Activated CD8-positive, alpha-beta memory T cell treated with anti-CD3 and anti-CD28 coated beads, Interleukin-2, amount 50 U/mL, for 48 hours (primary cell): ENCODE data around the gene KLK13.

ENCODE experiments used
- DNase-seq: peaks from one replicate; pipeline ENCODE4 v3.0.0-alpha.2; 2020

Gene KLK13

GRCh38 chr19:51064534-51065220, at the start of gene KLK13:
Gene KLK13 (minus strand): TSS chr19:51065092. CDS start chr19:51065067, 25 bp downstream.
- DNase-seq, result no peak

- DNase-seq, result no peak
Observed at GRCh38 chr19:51114087-51114729, 49.3 kb upstream of the KLK13 start.

GRCh38 chr19:51111606-51112005, 46.7 kb upstream of the KLK13 start:
- no peak for DNase-seq

DNA sequence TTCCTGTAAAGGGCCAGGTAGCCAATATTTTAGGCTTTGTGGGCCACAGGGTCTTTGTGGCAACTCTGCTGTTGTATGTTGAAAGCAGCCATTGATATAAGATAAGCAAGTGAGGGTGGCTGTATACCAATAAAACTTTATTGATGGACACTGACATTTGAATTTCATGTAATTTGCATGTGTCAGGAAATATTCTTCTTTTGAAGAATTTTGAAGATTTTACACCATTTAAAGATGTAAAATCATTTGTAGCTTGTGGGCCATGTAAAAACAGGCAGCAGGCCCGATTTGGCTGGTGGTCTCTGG, 45.7 kb upstream of the KLK13 start:
- DNase-seq, result no peak

DNA sequence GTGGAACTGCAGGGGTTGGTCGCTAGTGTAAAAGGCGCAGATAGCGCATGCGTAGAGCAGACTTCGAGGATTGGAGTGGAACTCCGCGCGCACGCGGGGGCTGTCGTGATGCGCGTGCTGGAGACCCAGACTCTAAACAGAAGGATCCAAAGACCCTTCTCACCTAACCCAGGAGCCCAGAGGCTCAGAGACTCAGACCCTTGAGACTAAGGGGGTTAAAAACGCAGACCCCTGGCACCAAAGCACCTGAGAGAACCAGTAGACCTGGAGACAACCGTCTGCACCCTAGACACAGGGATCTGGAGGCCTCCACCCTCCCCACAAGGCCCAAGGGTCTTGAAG, 43.9 kb upstream of the KLK13 start:
- no peak for DNase-seq

GRCh38 chr19:51108066-51108804, 43.3 kb upstream of the KLK13 start, which contains the start of gene CTU1:
Gene CTU1 (minus strand): TSS chr19:51108409. CDS start chr19:51104569, 3,840 bp downstream.
- DNase-seq, result peak; percentile 97

GRCh38 chr19:51107406-51108065, 42.6 kb upstream of the KLK13 start:
- peak; percentile 69 for DNase-seq

DNA sequence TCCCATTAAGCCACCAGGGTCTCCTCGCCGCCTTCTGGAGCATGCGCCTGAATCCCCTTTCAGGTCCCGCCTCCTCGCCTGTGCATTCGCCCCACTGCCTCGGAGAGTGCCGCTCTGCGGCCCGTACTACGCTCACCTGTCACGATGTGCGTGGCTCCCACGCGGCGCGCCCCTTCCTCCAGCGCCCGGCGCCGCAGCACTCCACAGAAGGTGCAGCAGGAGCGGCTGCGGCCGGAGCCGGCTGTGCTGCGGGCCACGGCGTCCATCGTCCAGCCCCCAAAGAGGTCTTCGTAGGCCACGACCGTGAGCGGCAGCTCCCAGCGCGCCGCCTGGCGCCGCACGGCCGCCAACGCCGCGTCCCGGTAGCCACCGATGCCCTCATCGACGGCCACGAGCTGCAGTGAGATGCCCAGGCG, 39.0 kb upstream of the KLK13 start:
- no peak for DNase-seq

GRCh38 chr19:51102991-51103390, 38.1 kb upstream of the KLK13 start:
- DNase-seq, result no peak

DNA sequence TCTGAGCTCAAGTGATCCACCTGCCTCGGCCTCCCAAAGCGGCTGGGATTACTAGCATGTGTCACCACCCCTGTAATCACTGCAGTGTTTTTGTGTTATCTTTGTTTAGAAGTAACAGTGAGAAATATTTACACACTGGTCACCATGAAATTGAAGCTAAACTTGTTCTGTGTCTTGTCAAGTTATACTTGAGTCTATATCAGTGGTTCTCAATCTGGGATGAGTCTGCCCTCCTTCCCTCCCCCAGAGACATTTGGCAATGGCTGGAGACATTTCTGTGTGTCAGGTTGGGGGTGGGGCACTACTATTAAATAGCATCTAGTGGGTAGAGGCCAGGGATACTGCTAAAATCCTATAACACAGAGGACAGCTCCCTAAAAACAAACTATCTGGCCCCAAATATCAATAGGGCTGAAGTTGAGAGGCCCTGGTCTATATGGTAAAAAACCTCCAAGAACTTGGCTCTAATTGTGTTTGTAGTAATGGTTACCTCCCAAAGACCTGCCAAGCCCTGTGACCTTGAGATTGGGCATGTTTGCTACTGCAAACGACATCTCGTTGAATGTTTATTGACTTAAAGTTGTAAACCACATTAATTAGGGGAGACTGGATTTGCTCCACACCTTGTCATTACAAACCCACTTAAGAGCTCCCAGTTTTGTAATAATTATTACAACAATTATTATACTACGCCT, 36.4 kb upstream of the KLK13 start:
- no peak for DNase-seq

DNA sequence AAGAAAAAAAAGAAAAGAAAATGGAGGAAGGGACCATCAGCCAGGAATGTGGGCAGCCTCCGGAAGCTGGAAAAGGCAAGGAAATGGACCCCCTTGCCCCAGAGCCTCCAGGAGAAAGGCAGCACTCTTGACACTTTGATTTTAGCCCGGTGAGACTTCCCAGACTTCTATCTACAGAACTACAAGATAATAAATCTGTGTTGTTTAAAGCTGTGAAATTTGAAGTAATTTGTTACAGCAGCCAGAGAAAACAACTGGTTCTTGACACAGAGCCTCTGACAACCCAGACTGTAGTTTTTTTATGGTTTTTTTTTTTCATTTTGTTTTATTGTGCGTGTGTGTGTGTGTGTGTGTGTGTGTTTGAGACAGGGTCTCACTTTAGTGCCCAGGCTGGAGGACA, 35.7 kb upstream of the KLK13 start:
- DNase-seq, result no peak

GRCh38 chr19:51099047-51099382, 34.1 kb upstream of the KLK13 start:
- DNase-seq, result no peak

- DNase-seq, result no peak
Observed at GRCh38 chr19:51098365-51099046, 33.6 kb upstream of the KLK13 start.

- DNase-seq, result no peak
Observed at GRCh38 chr19:51097796-51098195, 32.9 kb upstream of the KLK13 start.

GRCh38 chr19:51097166-51097738, 32.4 kb upstream of the KLK13 start:
- DNase-seq, result peak; percentile 92

GRCh38 chr19:51096473-51097165, 31.7 kb upstream of the KLK13 start:
- DNase-seq, result no peak

DNA sequence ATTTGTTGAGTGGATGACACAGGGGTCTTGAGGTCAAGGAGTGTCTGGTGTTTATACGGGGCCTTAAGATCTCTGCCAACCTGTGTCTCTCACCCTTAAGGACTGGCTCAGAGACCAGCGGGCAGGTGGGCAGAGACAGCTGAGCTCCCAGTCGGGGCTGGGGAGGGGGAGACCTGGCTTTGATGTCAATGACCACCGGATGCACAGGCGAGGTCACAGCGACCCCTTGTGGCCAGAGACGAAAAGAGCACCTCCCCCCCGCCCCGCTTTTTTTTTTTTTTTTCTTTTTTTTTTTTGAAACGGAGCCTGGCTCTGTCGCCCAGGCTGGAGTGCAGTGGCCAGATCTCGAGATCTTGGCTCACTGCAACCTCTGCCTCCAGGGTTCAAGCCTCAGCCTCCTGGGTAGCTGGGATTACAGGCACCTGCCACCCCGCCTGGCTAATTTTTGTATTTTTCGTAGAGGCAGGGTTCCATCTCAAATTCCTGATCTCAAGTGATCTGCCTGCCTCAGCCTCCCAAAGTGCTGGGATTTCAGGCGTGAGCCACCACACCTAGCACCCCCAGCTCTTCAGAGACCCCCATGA, 29.9 kb upstream of the KLK13 start:
- DNase-seq, result peak; percentile 84

- no peak for DNase-seq
Observed at GRCh38 chr19:51093510-51094345, 28.8 kb upstream of the KLK13 start.

GRCh38 chr19:51093101-51093500, 28.2 kb upstream of the KLK13 start:
- DNase-seq, result no peak
